Measurements from ENCODE around the gene NAT16.
"Not testable (repeated sequence)": the region's sequence is repeated elsewhere in the genome, so short reads cannot be mapped to it uniquely, and the experiment has no call there.

Gene NAT16

GRCh38 chr7:101180130-101180755, at the start of gene NAT16:
Gene NAT16 (minus strand): TSS chr7:101180293. CDS start chr7:101174807, 5,486 bp downstream.
- no peak for DNase-seq

- DNase-seq = no peak
Observed at GRCh38 chr7:101226721-101227120, 46.6 kb upstream of the NAT16 start.

- no peak for DNase-seq
Observed at GRCh38 chr7:101225650-101226049, 45.6 kb upstream of the NAT16 start.

GRCh38 chr7:101223528-101223927, 43.4 kb upstream of the NAT16 start:
- no peak for DNase-seq

- DNase-seq = no peak
Observed at GRCh38 chr7:101222275-101222830, 42.3 kb upstream of the NAT16 start.

GRCh38 chr7:101220295-101220694, 40.2 kb upstream of the NAT16 start:
- no peak for DNase-seq

- no peak for DNase-seq
Observed at GRCh38 chr7:101218236-101219125, 38.4 kb upstream of the NAT16 start.

GRCh38 chr7:101217388-101218235, 37.5 kb upstream of the NAT16 start, which contains the start of the genes PLOD3 and ZNHIT1:
Gene PLOD3 (minus strand): TSS chr7:101217581. CDS start chr7:101217274, 307 bp downstream.
Gene ZNHIT1 (plus strand): TSS chr7:101218165. CDS start chr7:101218196, 31 bp downstream.
- peak; percentile 98 for DNase-seq

- DNase-seq = no peak
Observed at GRCh38 chr7:101216860-101217387, 36.8 kb upstream of the NAT16 start.

GRCh38 chr7:101216001-101216859, 36.1 kb upstream of the NAT16 start:
- DNase-seq = no peak

- no peak for DNase-seq
Observed at GRCh38 chr7:101212014-101212413, 31.9 kb upstream of the NAT16 start.

- DNase-seq = no peak
Observed at GRCh38 chr7:101211501-101211900, 31.4 kb upstream of the NAT16 start.

GRCh38 chr7:101210143-101210542, 30.1 kb upstream of the NAT16 start:
- DNase-seq = no peak

GRCh38 chr7:101208794-101209193, 28.7 kb upstream of the NAT16 start:
- DNase-seq = no peak

- DNase-seq = no peak
Observed at GRCh38 chr7:101207459-101207858, 27.4 kb upstream of the NAT16 start.

GRCh38 chr7:101206665-101207042, 26.6 kb upstream of the NAT16 start:
- DNase-seq = no peak

- no peak for DNase-seq
Observed at GRCh38 chr7:101205901-101206664, 26.0 kb upstream of the NAT16 start.

GRCh38 chr7:101203740-101204738, 23.9 kb upstream of the NAT16 start:
- not testable (repeated sequence) for DNase-seq

- DNase-seq = no peak
Observed at GRCh38 chr7:101202603-101202918, 22.5 kb upstream of the NAT16 start.

All from NCI-H526 treated with DMSO at 0.1 percent for 48 hours (cell line).